Measurements from ENCODE around the gene DLX3.

DLX3 gene

DNA sequence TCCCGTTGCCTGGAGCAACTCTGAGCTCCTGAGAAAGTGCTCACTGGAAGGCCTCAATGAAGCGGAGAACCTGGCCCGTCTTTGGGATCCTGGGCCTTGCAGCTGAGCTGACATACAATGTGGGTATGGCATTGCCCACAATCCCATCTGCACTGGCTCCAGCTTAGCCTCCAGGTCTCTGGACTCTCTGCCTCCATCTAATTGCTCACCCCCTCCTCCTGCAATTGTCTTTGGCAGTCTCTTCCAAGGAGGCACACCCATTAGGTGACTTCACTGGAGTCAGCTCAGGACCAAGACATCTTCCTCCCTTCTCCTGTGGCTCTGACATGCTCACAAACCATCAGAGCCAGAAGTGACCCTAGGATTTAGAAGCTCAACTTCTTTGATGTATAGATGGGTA, 24.5 kb downstream of the DLX3 start:
- Histone ChIP-seq H3K4me2 (ENCODE audit: low read length, poor library complexity, severe bottlenecking) (no peak overlapping the region), H3K27me3 (ENCODE audit: control insufficient read depth in 1 of 2, insufficient read depth in 1 of 2, low read length in 2 of 2) (peaks cover 99 to 100% of the 10 kb centered on the region in 2 experiments), H3K79me1 (replicated peaks; ENCODE audit: low read length, poor library complexity, severe bottlenecking) (no peaks in the 10 kb centered on the region), H2BK5ac (ENCODE audit: low read depth, low read length, poor library complexity, severe bottlenecking) (no peak overlapping the region), H2BK120ac (ENCODE audit: low read depth, low read length) (no peak overlapping the region), H4K91ac (ENCODE audit: low read length) (no peak overlapping the region), H3K9ac (ENCODE audit: low read length) (no peak overlapping the region), H2AFZ (ENCODE audit: low read depth, low read length) (no peak overlapping the region), H3K4me1 (ENCODE audit: control insufficient read depth, insufficient read depth, low read depth, low read length) (peaks cover 31% of the 10 kb centered on the region), H2BK15ac (ENCODE audit: low read depth, poor library complexity, severe bottlenecking) (no peak overlapping the region), H2BK12ac (ENCODE audit: low read length in 2 of 2) (no peak overlapping the region), H3K14ac (ENCODE audit: low read length in 2 of 2) (no peak overlapping the region), H3K4me3 (ENCODE audit: insufficient read depth in 1 of 2, low read depth in 1 of 2, low read length in 2 of 2) (no peak overlapping the region), H3K9me3 (ENCODE audit: control insufficient read depth, low read length) (no peaks in the 10 kb centered on the region), H4K8ac (ENCODE audit: low read length) (no peak overlapping the region), H3K18ac (ENCODE audit: low read depth in 1 of 2, low read length in 2 of 2) (no peak overlapping the region), H3K27ac (ENCODE audit: low read length, poor library complexity, severe bottlenecking) (no peak overlapping the region), H2AK5ac (ENCODE audit: low read length, severe bottlenecking) (no peak overlapping the region), H3K4ac (ENCODE audit: low read depth in 1 of 2, low read length in 2 of 2) (no peak overlapping the region), H3K23ac (ENCODE audit: low read length in 2 of 2) (no peak overlapping the region), H3K36me3 (ENCODE audit: control insufficient read depth in 1 of 2, insufficient read depth in 2 of 2, low read depth in 1 of 2, low read length in 2 of 2) (no peaks in the 10 kb centered on the region)
- 51% methylated on average over 3 of the region's 3 CpGs for WGBS
- DNase-seq, result no peak

DNA sequence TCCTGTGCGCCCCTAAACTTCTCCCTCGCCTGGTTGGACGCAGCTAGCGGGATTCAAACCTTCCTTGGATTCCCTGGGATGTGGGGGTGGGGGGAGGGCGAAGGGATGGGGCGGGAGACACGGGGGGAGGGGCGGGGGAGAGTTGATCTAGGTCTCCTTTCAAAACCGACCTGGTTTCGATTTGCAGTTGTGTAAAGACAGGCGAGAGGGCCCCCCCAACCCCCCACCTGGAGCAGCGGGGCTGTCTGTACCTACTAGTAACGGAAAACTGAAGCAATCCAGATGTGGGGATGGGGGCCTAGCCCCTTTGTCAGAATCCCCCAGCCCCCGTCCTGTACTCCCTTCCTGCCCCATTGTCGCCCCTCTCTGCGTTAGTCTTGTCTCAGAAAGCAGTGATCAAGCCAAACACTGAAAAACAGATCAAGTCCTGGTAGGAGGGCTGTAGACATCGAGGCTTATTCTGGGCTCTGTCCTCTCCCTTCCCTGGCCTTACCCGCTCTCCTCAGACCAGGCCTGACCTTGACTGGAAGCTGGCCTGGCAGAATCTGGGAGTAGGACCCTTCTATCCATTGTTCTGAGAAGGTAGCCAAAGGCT, 25.1 kb downstream of the DLX3 start:
- H4K8ac ChIP-seq (ENCODE audit: low read length), result no peak overlapping the region

DNA sequence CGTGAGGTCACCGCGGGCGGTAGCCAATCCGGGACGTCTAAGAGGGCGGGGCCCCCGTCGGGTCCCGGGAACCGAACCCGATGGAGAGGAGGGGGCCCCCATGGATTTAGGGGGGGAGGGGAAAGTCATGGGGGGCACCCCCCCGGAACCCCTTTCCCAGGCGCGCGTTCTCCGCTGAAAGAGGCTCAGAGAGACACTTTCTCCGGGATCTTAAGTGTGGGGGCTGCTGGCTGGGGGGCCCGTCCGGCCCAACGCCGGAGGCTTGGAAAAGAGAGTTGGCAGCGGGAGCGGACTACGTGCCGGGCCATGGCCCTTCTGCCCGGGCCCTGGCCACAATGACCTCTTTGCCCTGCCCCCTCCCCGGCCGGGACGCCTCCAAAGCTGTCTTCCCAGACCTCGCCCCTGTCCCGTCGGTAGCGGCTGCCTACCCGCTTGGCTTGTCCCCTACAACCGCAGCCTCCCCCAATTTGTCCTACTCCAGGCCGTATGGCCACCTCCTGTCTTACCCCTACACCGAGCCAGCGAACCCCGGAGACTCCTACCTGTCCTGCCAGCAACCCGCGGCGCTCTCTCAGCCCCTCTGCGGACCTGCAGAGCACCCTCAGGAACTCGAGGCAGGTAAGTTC, 25.8 kb downstream of the DLX3 start, which contains the start of gene DLX4:
DLX4 (plus strand) TSS at position 57 of the 626 bp plus-strand sequence; CDS start at position 336, 279 bp downstream.
- peaks cover 99 to 100% of the 10 kb centered on the region in 2 experiments for H3K27me3 ChIP-seq (ENCODE audit: control insufficient read depth in 1 of 2, insufficient read depth in 1 of 2, low read length in 2 of 2)
- H3K9me3 ChIP-seq (ENCODE audit: control insufficient read depth, low read length), result no peaks in the 10 kb centered on the region
- no peak within 1 kb of the TSS for H2AFZ ChIP-seq (ENCODE audit: low read depth, low read length)
- no peak within 1 kb of the TSS for H4K91ac ChIP-seq (ENCODE audit: low read length)
- no peak within 1 kb of the TSS for H3K4ac ChIP-seq (ENCODE audit: low read depth in 1 of 2, low read length in 2 of 2)
- no peak within 1 kb of the TSS for H2BK120ac ChIP-seq (ENCODE audit: low read depth, low read length)
- 2% methylated on average over 44 of the region's 45 CpGs for WGBS
- peak within 1 kb of the TSS; percentile 77 for H3K4me2 ChIP-seq (ENCODE audit: low read length, poor library complexity, severe bottlenecking)
- H3K36me3 ChIP-seq (ENCODE audit: control insufficient read depth in 1 of 2, insufficient read depth in 2 of 2, low read depth in 1 of 2, low read length in 2 of 2), result no peaks in the 10 kb centered on the region
- H2BK15ac ChIP-seq (ENCODE audit: low read depth, poor library complexity, severe bottlenecking), result peak within 1 kb of the TSS; percentile 85
- H3K4me3 ChIP-seq (ENCODE audit: insufficient read depth in 1 of 2, low read depth in 1 of 2, low read length in 2 of 2), result peak within 1 kb of the TSS; percentile 37 to 70
- H3K27ac ChIP-seq (ENCODE audit: low read length, poor library complexity, severe bottlenecking), result no peak within 1 kb of the TSS
- no peak within 1 kb of the TSS for H2AK5ac ChIP-seq (ENCODE audit: low read length, severe bottlenecking)
- no peak within 1 kb of the TSS for H4K8ac ChIP-seq (ENCODE audit: low read length)
- H3K23ac ChIP-seq (ENCODE audit: low read length in 2 of 2), result peak within 1 kb of the TSS in 1 of 2 experiments; percentile 26
- H3K14ac ChIP-seq (ENCODE audit: low read length in 2 of 2), result no peak within 1 kb of the TSS
- no peak within 1 kb of the TSS for H3K18ac ChIP-seq (ENCODE audit: low read depth in 1 of 2, low read length in 2 of 2)
- H3K9ac ChIP-seq (ENCODE audit: low read length), result peak within 1 kb of the TSS; percentile 51
- H2BK12ac ChIP-seq (ENCODE audit: low read length in 2 of 2), result no peak within 1 kb of the TSS
- H3K79me1 ChIP-seq (replicated peaks; ENCODE audit: low read length, poor library complexity, severe bottlenecking), result no peaks in the 10 kb centered on the region
- no peak within 1 kb of the TSS for H2BK5ac ChIP-seq (ENCODE audit: low read depth, low read length, poor library complexity, severe bottlenecking)
- DNase-seq, result no peak
- H3K4me1 ChIP-seq (ENCODE audit: control insufficient read depth, insufficient read depth, low read depth, low read length), result peaks cover 36% of the 10 kb centered on the region

More for the DNA sequence above, 25.1 kb downstream of the DLX3 start:
- no peak overlapping the region for H2AK5ac ChIP-seq (ENCODE audit: low read length, severe bottlenecking)
- H3K9me3 ChIP-seq (ENCODE audit: control insufficient read depth, low read length), result no peaks in the 10 kb centered on the region
- H3K18ac ChIP-seq (ENCODE audit: low read depth in 1 of 2, low read length in 2 of 2), result no peak overlapping the region
- no peak overlapping the region for H2BK5ac ChIP-seq (ENCODE audit: low read depth, low read length, poor library complexity, severe bottlenecking)
- H3K4me1 ChIP-seq (ENCODE audit: control insufficient read depth, insufficient read depth, low read depth, low read length), result peaks cover 36% of the 10 kb centered on the region
- no peaks in the 10 kb centered on the region for H3K79me1 ChIP-seq (replicated peaks; ENCODE audit: low read length, poor library complexity, severe bottlenecking)
- no peak overlapping the region for H2BK12ac ChIP-seq (ENCODE audit: low read length in 2 of 2)
- WGBS, result 4% methylated on average over 10 of the region's 18 CpGs
- H2AFZ ChIP-seq (ENCODE audit: low read depth, low read length), result no peak overlapping the region
- H3K27ac ChIP-seq (ENCODE audit: low read length, poor library complexity, severe bottlenecking), result no peak overlapping the region
- peaks cover 99 to 100% of the 10 kb centered on the region in 2 experiments for H3K27me3 ChIP-seq (ENCODE audit: control insufficient read depth in 1 of 2, insufficient read depth in 1 of 2, low read length in 2 of 2)
- no peak overlapping the region for H3K4me3 ChIP-seq (ENCODE audit: insufficient read depth in 1 of 2, low read depth in 1 of 2, low read length in 2 of 2)
- no peak overlapping the region for H2BK120ac ChIP-seq (ENCODE audit: low read depth, low read length)
- no peak for DNase-seq
- H3K36me3 ChIP-seq (ENCODE audit: control insufficient read depth in 1 of 2, insufficient read depth in 2 of 2, low read depth in 1 of 2, low read length in 2 of 2), result no peaks in the 10 kb centered on the region
- no peak overlapping the region for H4K91ac ChIP-seq (ENCODE audit: low read length)
- no peak overlapping the region for H3K4ac ChIP-seq (ENCODE audit: low read depth in 1 of 2, low read length in 2 of 2)
- no peak overlapping the region for H3K14ac ChIP-seq (ENCODE audit: low read length in 2 of 2)
- H3K23ac ChIP-seq (ENCODE audit: low read length in 2 of 2), result no peak overlapping the region
- no peak overlapping the region for H3K4me2 ChIP-seq (ENCODE audit: low read length, poor library complexity, severe bottlenecking)
- H2BK15ac ChIP-seq (ENCODE audit: low read depth, poor library complexity, severe bottlenecking), result peak overlapping the region; percentile 85
- no peak overlapping the region for H3K9ac ChIP-seq (ENCODE audit: low read length)

DNA sequence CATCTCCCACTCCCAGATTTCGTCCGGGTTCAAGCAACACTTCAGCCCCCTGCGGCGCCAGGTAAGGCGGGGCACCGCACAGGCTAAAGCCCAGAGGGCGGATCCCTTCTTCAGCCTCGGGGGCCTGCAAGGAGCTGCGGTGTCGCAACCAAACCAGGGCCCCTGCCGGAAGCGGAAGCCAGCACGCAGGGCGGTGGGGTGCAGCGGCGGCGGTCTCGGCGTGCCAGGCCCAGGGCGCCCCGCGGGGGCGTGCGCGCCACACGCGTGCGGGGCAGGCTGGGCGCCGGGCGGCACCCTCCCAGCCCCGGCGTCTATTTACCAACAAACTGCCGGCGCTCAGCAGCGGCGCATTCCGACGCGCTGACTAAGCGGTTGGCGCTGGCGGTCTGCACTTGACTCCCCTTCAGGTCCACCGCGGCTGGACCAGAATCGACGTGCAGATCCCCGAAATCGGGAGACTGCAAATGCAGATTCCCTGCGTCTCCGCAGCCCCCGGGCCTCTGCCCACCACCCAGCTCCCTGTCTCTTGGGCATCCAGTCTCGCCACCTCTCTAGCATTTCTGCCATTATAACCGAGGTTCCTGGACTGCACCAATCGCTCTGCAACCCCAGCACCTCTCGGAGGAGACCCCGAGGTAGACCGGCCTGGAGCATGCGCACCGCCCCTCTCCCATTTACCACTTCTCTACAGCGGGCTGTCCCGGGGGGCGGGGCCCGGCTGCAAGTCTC, 26.5 kb downstream of the DLX3 start:
- DNase-seq, result peak; percentile 80
- Histone ChIP-seq H4K91ac (ENCODE audit: low read length) (no peak overlapping the region), H2BK12ac (ENCODE audit: low read length in 2 of 2) (no peak overlapping the region), H3K9me3 (ENCODE audit: control insufficient read depth, low read length) (no peaks in the 10 kb centered on the region), H2BK120ac (ENCODE audit: low read depth, low read length) (no peak overlapping the region), H2AK5ac (ENCODE audit: low read length, severe bottlenecking) (no peak overlapping the region), H3K4me3 (ENCODE audit: insufficient read depth in 1 of 2, low read depth in 1 of 2, low read length in 2 of 2) (peak overlapping the region; percentile 37 to 70), H3K4me1 (ENCODE audit: control insufficient read depth, insufficient read depth, low read depth, low read length) (peaks cover 41% of the 10 kb centered on the region), H3K4me2 (ENCODE audit: low read length, poor library complexity, severe bottlenecking) (peak overlapping the region; percentile 77), H4K8ac (ENCODE audit: low read length) (no peak overlapping the region), H3K4ac (ENCODE audit: low read depth in 1 of 2, low read length in 2 of 2) (no peak overlapping the region), H3K18ac (ENCODE audit: low read depth in 1 of 2, low read length in 2 of 2) (no peak overlapping the region), H3K14ac (ENCODE audit: low read length in 2 of 2) (no peak overlapping the region), H2AFZ (ENCODE audit: low read depth, low read length) (no peak overlapping the region), H3K27ac (ENCODE audit: low read length, poor library complexity, severe bottlenecking) (no peak overlapping the region), H3K79me1 (replicated peaks; ENCODE audit: low read length, poor library complexity, severe bottlenecking) (no peaks in the 10 kb centered on the region), H3K9ac (ENCODE audit: low read length) (peak overlapping the region; percentile 51), H2BK15ac (ENCODE audit: low read depth, poor library complexity, severe bottlenecking) (no peak overlapping the region), H2BK5ac (ENCODE audit: low read depth, low read length, poor library complexity, severe bottlenecking) (no peak overlapping the region), H3K36me3 (ENCODE audit: control insufficient read depth in 1 of 2, insufficient read depth in 2 of 2, low read depth in 1 of 2, low read length in 2 of 2) (no peaks in the 10 kb centered on the region), H3K27me3 (ENCODE audit: control insufficient read depth in 1 of 2, insufficient read depth in 1 of 2, low read length in 2 of 2) (peaks cover 99 to 100% of the 10 kb centered on the region in 2 experiments), H3K23ac (ENCODE audit: low read length in 2 of 2) (peak overlapping the region in 1 of 2 experiments; percentile 26)
- under 1% methylated on average over 56 of the region's 64 CpGs for WGBS
